KOPT-K1 (cell line): Measurements from ENCODE around the gene SLC22A7.
"Not testable (repeated sequence)": the region's sequence is repeated elsewhere in the genome, so short reads cannot be mapped to it uniquely, and the experiment has no call there.

Source experiments
- H3K27ac ChIP-seq: fragments of 200-600 bp; sonication (generic); 2 replicates; pipeline ENCODE4 v1.5.1; 2016; ENCODE audit warnings: antibody characterized with exemption, mild to moderate bottlenecking, low read depth, low read length; ENCODE audit not compliant: poor library complexity, severe bottlenecking
- H3K36me3 ChIP-seq: fragments of 200-600 bp; sonication (generic); 2 replicates; pipeline ENCODE4 v1.5.1; 2017; ENCODE audit warnings: antibody characterized with exemption, mild to moderate bottlenecking, low read length, moderate library complexity; ENCODE audit not compliant: insufficient read depth
- H3K9me3 ChIP-seq: fragments of 200-600 bp; sonication (generic); 2 replicates; pipeline ENCODE4 v1.5.1; 2017; ENCODE audit warnings: antibody characterized with exemption, low read length, mild to moderate bottlenecking; ENCODE audit not compliant: insufficient read depth, poor library complexity, severe bottlenecking

SLC22A7 gene

DNA sequence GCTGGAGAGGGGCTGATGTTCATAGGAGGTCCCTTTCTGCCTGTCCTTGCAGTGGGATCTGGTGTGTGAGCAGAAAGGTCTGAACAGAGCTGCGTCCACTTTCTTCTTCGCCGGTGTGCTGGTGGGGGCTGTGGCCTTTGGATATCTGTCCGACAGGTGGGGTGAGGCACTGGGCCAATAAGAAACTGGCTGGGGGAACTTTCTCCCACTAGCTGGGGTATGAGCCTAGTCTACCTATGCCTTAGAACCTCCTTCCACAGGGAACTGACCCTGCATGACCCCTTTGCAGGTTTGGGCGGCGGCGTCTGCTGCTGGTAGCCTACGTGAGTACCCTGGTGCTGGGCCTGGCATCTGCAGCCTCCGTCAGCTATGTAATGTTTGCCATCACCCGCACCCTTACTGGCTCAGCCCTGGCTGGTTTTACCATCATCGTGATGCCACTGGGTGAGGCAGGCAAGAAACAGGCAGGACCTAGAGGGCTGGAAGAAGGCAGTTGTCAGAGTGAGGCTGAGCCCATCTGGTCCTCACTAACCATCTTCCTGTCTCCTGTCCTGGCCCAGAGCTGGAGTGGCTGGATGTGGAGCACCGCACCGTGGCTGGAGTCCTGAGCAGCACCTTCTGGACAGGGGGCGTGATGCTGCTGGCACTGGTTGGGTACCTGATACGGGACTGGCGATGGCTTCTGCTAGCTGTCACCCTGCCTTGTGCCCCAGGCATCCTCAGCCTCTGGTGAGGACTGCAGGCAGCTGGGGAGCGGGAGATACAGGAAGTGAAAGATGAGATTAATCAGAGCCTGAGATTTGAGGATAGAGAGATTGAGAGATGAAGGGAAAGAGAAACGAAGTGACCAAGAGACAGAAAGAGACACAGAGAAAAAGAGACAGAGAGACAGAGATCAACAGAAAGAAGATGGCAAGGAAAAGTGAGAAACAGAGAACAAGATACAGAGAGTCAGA, 1.6 kb downstream of the SLC22A7 start:
- Histone ChIP-seq H3K27ac (no peak overlapping the region), H3K9me3 (no peaks in the 10 kb centered on the region), H3K36me3 (no peaks in the 10 kb centered on the region)

DNA sequence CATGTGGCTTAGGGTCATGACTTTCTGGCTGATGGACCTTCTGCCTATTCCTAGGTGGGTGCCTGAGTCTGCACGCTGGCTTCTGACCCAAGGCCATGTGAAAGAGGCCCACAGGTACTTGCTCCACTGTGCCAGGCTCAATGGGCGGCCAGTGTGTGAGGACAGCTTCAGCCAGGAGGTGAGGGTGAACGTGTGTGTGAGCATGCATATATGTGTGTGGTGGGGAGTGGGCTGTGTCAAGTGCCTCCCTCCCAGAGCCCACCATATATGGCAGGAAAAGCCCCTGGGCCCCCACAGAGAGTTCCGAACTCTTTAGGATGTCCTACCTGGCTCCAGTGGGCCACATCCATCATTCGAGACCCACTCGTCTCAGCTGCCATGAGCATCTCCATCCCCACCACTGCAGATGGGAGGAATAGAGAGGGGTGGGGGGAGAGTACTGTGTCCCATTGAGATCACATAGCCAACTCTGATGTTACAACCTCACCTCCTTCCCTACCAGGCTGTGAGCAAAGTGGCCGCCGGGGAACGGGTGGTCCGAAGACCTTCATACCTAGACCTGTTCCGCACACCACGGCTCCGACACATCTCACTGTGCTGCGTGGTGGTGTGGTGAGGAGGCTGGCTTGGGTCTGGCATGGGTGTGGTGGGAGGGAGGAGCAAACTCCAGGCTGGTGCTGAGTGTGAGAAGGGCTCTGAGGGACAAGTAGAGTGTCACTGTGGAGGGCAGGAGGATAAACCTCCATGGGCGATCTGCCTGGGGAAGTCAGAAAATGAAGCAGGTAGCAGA, 3.2 kb downstream of the SLC22A7 start:
- Histone ChIP-seq H3K27ac (no peak overlapping the region), H3K9me3 (no peaks in the 10 kb centered on the region), H3K36me3 (no peaks in the 10 kb centered on the region)

DNA sequence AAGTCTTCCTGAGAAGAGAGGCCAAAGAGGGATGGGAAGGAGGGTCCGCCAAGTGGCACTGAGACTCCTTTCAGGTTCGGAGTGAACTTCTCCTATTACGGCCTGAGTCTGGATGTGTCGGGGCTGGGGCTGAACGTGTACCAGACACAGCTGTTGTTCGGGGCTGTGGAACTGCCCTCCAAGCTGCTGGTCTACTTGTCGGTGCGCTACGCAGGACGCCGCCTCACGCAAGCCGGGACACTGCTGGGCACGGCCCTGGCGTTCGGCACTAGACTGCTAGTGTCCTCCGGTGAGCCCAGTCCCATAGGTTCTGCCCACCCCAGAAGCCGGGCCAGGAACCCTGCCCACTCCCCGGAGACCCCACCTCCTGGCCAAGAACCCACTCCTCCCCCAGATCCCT, 4.1 kb downstream of the SLC22A7 start:
- no peaks in the 10 kb centered on the region for H3K9me3 ChIP-seq

DNA sequence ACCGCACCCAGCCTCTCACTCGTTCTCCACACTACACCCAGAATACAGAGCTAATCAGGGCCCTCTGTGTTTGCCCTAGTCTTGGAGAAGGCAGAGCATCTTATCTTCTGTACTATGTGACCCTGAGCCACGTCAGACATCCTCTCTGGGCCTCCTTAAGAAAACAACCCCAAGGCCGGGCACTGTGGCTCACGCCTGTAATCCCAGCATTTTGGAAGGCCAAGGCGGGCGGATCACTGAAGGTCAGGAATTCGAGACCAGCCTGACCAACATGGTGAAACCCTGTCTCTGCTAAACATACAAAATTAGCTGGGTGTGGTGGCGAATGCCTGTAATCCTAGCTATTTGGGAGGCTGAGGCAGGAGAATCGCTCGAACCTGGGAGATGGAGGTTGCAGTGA, 4.9 kb downstream of the SLC22A7 start:
- H3K27ac ChIP-seq: not testable (repeated sequence)

More for the DNA sequence above, 4.1 kb downstream of the SLC22A7 start:
- no peaks in the 10 kb centered on the region for H3K36me3 ChIP-seq
- no peak overlapping the region for H3K27ac ChIP-seq

DNA sequence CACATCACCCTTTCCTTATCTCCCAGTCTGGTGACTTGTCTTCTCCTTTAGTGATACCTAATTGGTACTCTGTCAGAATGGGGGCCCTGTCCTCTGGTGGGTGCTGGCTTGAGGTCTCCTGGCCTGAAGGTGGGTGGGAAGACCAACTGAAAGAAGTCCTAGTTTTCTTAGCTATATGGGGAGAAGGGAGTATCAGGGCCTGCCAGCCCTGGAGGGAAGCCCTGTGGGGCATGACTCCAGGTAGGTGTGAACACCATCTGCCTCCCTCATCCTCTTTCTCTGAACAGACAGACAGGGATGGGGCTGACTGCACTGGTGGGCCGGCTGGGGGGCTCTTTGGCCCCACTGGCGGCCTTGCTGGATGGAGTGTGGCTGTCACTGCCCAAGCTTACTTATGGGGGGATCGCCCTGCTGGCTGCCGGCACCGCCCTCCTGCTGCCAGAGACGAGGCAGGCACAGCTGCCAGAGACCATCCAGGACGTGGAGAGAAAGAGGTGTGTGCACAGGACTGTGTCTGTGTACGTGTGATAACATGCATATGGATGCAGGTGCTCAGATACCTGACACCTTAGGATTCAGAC, 5.8 kb downstream of the SLC22A7 start:
- no peaks in the 10 kb centered on the region for H3K36me3 ChIP-seq
- H3K9me3 ChIP-seq: no peaks in the 10 kb centered on the region
- H3K27ac ChIP-seq: no peak overlapping the region

More for the DNA sequence above, 4.9 kb downstream of the SLC22A7 start:
- H3K36me3 ChIP-seq, H3K9me3 ChIP-seq: not testable (repeated sequence)

DNA sequence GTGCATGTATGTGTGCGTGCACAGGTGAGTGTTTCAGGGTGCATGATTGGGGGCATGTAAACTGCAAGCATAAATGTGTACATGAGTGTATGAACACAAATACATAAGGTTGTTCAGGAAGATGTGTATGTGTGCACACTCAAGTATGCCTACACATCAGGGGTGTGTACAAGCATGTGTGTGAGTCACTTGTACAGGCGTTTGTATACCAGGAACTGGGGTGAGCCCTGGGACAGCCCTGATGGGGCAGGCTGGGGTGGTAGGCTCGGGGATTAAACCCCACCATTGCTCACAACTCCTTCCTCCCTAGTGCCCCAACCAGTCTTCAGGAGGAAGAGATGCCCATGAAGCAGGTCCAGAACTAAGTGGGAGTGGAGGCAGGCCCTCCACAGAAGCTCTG, 6.3 kb downstream of the SLC22A7 start:
- H3K36me3 ChIP-seq: no peaks in the 10 kb centered on the region
- H3K9me3 ChIP-seq: no peaks in the 10 kb centered on the region
- H3K27ac ChIP-seq: no peak overlapping the region

DNA sequence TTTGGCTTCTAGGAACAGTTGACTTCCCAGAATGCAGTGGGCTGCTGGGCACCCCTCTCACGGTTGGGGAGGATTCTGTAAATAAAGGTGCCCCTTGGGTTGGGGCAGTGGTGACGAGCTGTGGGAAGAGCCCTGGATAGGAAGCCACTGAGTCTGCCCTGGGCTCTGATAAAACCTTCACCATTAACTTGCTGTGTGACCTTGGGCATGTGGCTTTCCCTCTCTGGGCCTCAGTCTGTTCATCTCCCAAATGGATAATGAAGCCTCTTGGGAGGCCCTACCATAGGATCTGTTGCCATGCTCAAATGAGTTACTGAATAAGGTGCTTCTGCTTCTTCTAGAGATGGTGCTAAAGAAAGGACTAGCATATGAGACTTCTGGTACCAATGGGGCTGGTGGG, 6.8 kb downstream of the SLC22A7 start:
- Histone ChIP-seq H3K36me3 (no peaks in the 10 kb centered on the region), H3K9me3 (no peaks in the 10 kb centered on the region), H3K27ac (no peak overlapping the region)

DNA sequence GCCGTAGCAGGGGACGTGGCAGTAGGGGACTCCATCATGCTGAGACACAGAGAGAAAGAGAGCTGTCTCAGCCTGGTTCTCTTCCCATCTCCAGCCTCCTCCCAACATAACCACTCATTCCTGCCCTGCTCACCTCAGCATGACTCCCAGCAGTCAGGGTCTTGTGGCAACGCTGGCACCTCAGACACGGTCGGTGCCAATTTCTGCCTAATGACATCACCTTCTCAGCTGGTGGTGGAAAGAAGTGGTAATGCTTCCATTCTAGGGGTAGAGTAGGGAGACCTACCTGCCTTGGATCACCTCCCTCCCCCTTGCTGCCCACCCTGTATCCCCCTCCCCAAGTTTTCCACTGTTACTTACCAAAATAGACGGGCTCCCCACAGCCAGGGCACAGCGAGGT, 8.0 kb downstream of the SLC22A7 start:
- no peak overlapping the region for H3K27ac ChIP-seq
- no peaks in the 10 kb centered on the region for H3K9me3 ChIP-seq
- H3K36me3 ChIP-seq: no peaks in the 10 kb centered on the region

DNA sequence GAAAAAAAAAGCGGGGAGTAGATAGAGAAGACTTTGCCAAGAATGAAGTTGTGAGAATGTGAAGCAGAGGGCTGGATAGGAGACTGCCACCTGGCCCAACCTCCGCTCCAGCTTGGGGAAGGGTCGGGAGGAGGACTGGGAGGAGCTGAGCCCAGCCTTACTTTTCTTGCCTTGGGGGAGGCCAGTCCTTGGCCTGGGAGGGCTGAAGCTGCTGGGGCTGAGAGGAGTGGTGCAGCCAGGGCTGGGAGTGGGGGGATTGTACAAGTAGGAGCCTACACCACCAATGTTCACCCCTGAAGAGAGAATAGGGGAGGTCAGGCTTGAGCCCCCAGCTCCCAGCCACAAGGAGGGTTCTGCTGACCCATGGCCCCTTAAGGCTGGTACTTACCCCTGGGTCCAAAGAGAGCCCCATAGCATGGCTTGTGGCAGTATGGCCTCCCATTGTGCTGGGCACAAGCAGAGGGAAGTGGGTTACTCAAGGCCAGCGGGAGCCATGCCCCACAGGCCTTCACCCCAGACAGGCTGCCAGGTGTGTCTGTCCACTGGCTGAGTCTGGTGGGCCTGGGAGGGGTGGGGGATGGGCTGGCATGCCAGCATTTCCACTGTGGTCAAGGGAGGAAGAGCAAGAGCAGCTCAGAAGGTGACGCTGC, 9.5 kb downstream of the SLC22A7 start:
- Histone ChIP-seq H3K27ac (no peak overlapping the region), H3K9me3 (no peaks in the 10 kb centered on the region), H3K36me3 (no peaks in the 10 kb centered on the region)

DNA sequence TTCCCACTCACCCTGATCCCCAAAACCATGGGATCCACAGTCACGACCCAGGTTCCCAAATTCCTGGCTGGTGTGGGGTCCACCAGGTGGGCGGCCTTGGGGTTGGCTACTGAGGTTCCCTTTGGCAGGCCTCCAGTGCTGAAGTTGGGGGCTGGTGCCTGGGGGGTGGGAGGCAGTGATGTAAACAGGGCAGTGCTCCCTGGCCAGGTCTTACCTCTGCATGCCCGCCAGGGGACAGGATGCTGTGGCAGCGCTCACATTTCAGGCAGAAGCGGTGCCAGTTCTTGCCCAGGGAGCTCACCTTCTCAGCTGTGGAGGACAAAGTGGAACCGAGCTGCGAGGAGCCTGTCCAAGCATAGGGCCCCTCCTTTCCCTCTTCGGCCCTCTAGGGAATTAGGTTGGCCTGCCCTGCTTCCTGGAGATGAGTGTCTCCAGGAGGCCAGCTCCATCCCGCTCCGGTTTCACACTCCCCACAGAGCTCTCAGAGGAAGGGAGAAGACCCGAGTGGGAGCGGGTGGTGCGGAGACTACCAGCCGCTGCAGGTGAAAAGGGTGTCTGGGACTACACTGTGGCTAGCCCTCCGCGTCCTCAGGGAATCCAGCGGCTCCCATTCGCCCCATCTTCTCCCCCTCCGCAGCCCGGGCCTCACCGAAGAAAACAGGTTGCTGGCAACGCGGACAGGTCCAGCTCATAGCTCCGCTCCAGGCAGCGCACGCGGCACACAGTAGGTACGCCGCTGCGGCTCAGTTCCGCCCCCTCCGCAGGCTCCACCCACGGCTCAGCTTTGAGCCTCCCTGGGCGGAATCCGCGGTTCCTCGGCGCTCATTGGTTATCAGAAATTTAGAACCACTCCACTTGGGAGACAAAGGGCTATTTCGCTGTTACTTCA, 10.3 kb downstream of the SLC22A7 start, which contains the start of gene CRIP3:
TSS of gene CRIP3 (minus strand) at position 726 of the 889 bp plus-strand sequence. CDS start at position 692, 34 bp downstream.
- no peaks in the 10 kb centered on the region for H3K36me3 ChIP-seq
- H3K27ac ChIP-seq: no peak within 1 kb of the TSS
- no peaks in the 10 kb centered on the region for H3K9me3 ChIP-seq

DNA sequence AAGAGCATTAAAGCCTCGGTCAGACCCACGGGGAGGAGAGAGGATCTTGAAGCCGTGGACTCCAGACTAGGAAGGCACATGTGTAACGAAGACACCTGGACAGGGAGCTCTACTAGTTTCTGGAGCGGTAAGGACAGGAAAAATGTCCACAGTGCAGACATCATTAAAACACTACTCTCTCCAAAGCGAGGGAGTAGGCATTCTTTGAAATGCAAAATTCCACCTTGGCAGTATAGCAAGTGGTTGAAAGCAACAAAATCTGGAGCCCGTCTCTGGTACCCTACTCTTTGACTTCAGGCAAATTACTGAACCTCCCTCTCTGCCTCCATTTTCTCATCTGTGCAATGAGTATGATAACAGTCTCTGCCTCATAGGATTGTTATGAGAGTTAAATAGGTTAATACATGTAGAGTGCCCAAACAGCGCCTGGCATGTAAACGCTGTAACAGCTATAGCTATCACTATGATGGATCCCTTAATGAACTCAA, 11.0 kb downstream of the SLC22A7 start:
- H3K27ac ChIP-seq: no peak overlapping the region
- no peaks in the 10 kb centered on the region for H3K36me3 ChIP-seq

DNA sequence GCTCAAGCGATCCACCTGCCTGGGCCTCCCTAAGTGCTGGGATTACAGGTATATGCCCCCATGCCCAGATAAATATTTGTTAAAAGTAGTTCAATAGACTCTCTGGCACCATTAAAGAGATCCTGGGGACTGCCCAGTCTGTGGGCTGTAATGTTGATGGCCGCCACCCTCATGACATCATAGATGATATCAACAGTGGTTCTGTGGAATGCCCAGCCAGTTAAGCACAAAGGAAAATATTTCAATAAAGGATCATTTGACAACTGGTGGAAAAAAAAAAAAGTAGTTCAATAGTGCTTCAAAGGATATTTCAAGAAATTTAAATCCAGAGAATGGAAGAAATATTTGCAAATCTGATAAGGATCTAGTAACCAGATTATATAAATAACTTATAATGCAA, 12.1 kb downstream of the SLC22A7 start:
- no peaks in the 10 kb centered on the region for H3K9me3 ChIP-seq
- no peaks in the 10 kb centered on the region for H3K36me3 ChIP-seq
- H3K27ac ChIP-seq: no peak overlapping the region

More for the DNA sequence above, 11.0 kb downstream of the SLC22A7 start:
- H3K9me3 ChIP-seq: no peaks in the 10 kb centered on the region

DNA sequence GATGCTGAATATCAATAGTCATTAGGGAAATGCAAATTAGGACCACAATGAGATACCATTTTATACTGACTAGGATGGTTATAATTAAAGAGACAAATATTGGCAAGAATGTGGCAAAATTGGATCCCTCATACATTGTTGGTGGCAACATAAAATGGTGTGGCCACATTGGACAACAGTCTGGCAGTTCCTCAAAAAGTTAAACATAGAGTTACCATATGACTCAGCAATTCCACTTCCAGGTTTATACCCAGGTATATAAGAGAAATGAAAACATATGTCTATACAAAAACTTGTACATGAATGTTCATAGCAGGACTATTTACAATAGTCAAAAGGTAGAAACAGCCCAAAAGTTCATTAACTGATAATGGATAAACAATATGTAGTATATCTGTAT, 12.6 kb downstream of the SLC22A7 start:
- Histone ChIP-seq H3K36me3 (no peaks in the 10 kb centered on the region), H3K27ac (no peak overlapping the region), H3K9me3 (no peaks in the 10 kb centered on the region)

DNA sequence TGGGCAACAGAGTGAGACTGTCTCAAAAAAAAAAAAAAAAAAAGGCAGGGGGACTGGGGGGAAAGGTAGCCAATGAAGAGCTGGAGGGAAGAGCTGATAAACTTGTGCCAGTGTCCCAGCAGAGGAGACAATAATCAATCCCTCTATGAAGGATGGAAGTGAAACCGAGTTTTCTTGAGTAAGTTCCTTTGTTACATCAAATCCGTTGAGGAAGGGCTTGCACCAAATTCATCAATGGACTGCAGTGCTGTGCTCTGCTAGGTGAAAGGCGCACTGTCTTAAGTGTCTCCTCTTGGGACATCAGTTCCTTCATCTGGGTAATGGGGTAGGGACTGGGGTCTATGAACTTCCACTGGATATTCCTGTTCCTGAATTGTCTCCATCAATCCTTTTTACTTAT, 13.6 kb downstream of the SLC22A7 start:
- Histone ChIP-seq H3K27ac (no peak overlapping the region), H3K9me3 (no peaks in the 10 kb centered on the region), H3K36me3 (no peaks in the 10 kb centered on the region)
